ENCODE results near the gene LITAFD. TPM values are rescaled to one million over a fixed set of nuclear protein-coding genes. Genes with fewer than 3 reads are reported as not detected.

Gene LITAFD
- total RNA-seq, 4 donors from 2014 or later = not detected

DNA sequence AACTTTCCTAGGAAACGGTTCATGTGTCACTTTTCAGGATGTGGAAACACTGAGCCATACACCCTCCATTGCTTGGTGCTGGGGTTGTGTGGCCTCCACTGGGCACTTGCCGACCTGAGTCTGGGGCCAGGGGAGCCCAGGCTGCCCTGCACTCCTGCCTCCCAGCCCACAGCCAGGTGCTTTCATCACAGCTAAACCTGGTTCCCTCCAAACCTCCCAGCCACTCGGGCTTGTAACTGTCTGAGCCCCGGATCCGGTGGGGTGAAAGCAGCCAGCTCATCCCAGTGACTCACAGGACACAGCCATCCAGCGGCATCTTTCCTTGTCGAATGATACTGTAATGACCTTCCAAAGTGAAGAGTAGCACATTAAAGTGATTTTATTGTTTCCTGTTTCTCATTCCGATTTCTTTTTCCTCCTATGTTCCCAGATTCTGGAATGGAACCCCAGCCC, 33.2 kb upstream of the LITAFD start:
- DNase-seq (ENCODE audit: extremely low spot score) = no peak
- Histone ChIP-seq H3K4me1 (peaks cover 21 to 30% (median 27%) of the 10 kb centered on the region in 4 donors), H3K27me3 (no peaks in the 10 kb centered on the region), H3K9me3 (no peaks in the 10 kb centered on the region), H3K36me3 (peaks cover 9 to 60% (median 42%) of the 10 kb centered on the region in 4 donors), H3K27ac (replicated peaks in 1 of 4) (peak overlapping the region in 1 of 4 donors; percentile 64), H3K4me3 (no peak overlapping the region)
- TF ChIP-seq POLR2A (IDR thresholded peaks at IDR 0.05; ENCODE audit: low read depth) (no peak), POLR2AphosphoS5 (IDR thresholded peaks at IDR 0.05) (peak in 1 of 2 donors; percentile 5), EP300 (IDR thresholded peaks at IDR 0.05) (no peak)
- intact Hi-C loops (cut with DNase I) = no loop called here
- 78% methylated on average over 8 of the region's 8 CpGs for WGBS

DNA sequence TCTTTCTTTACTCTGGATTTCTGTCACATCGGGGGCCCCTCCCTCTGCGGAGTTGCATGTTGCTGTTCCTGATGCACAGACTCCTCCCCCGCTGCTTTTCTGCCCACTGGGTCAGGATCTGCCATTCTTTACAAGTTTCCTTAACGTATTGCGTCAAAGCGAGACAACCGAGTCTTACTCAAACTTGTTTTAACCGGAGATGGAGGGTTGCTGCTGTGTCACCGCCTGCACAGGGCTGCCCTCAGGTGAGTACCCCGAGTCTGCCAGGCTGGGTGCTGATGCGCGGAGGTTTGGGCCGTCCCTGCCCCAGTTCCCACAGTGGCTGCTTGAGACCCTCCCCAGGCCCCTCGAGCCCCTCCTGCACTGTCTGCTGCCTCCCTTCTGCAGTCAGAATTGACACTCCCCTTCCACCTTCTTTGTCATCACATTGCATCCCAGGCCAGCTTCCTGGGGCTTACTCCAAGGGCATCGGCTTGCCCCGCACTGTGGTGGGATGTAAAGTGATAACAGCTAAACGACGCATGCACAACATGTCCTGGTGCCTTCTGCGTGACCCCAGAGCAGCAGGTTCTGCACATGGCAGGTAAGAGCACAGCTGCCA, 32.6 kb upstream of the LITAFD start:
- no peaks in the 10 kb centered on the region for H3K27me3 ChIP-seq
- H3K36me3 ChIP-seq = peaks cover 9 to 65% (median 45%) of the 10 kb centered on the region in 4 donors
- intact Hi-C loops (cut with DNase I) = no loop called here
- H3K27ac ChIP-seq (replicated peaks in 1 of 4) = peak overlapping the region in 2 of 4 donors; percentile 64 to 68
- DNase-seq (ENCODE audit: extremely low spot score) = no peak
- WGBS = 82% methylated on average over 19 of the region's 19 CpGs
- no peaks in the 10 kb centered on the region for H3K9me3 ChIP-seq
- no peak for TF ChIP-seq POLR2A (IDR thresholded peaks at IDR 0.05; ENCODE audit: low read depth)
- TF ChIP-seq, protein P1, sequence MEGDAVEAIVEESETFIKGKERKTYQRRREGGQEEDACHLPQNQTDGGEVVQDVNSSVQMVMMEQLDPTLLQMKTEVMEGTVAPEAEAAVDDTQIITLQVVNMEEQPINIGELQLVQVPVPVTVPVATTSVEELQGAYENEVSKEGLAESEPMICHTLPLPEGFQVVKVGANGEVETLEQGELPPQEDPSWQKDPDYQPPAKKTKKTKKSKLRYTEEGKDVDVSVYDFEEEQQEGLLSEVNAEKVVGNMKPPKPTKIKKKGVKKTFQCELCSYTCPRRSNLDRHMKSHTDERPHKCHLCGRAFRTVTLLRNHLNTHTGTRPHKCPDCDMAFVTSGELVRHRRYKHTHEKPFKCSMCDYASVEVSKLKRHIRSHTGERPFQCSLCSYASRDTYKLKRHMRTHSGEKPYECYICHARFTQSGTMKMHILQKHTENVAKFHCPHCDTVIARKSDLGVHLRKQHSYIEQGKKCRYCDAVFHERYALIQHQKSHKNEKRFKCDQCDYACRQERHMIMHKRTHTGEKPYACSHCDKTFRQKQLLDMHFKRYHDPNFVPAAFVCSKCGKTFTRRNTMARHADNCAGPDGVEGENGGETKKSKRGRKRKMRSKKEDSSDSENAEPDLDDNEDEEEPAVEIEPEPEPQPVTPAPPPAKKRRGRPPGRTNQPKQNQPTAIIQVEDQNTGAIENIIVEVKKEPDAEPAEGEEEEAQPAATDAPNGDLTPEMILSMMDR (IDR thresholded peaks at IDR 0.05) = no peak
- no peak for TF ChIP-seq POLR2AphosphoS5 (IDR thresholded peaks at IDR 0.05)
- TF ChIP-seq EP300 (IDR thresholded peaks at IDR 0.05) = no peak
- H3K4me3 ChIP-seq = no peak overlapping the region
- H3K4me1 ChIP-seq = peaks cover 21 to 35% (median 29%) of the 10 kb centered on the region in 4 donors

DNA sequence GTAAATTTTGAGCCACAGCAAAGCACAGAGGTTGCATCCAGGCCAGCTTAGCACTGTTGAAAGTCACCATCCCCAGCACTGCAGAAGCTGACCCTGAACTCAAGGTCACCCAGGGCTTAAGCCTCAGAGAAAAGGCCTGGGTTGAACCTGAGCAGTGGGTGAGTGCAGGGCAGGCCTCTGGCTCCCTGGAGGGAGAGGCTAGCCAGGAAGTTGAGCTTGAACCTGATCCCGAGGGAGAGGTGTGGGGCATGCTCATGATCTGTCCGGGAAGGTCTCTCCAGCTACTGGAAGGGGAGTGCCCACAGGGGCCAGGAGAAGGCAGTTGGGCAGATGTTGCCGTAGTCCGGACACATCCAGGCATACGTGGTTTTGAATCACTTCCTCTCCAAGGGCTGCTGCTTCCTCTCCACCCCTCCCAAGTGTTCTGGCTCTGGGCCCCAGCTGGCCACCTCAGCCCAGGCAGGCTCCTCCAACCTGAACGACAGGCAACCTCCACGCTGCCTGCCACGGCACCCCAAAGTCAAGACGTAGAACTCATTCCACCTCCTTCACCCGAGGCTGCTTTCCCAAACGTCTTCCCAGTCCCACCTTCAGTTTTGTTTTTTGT, 31.8 kb upstream of the LITAFD start:
- peak; percentile 33 for TF ChIP-seq EP300 (IDR thresholded peaks at IDR 0.05)
- TF ChIP-seq, protein P1 (IDR thresholded peaks at IDR 0.05) = no peak
- TF ChIP-seq POLR2AphosphoS5 (IDR thresholded peaks at IDR 0.05) = peak; percentile 54 to 60
- TF ChIP-seq POLR2A (IDR thresholded peaks at IDR 0.05; ENCODE audit: low read depth) = no peak
- Histone ChIP-seq H3K4me1 (peaks cover 21 to 36% (median 29%) of the 10 kb centered on the region in 4 donors), H3K27me3 (no peaks in the 10 kb centered on the region), H3K4me3 (no peak overlapping the region), H3K9me3 (no peaks in the 10 kb centered on the region), H3K36me3 (peaks cover 9 to 74% (median 54%) of the 10 kb centered on the region in 4 donors), H3K27ac (replicated peaks in 1 of 4) (peak overlapping the region in 3 of 4 donors; percentile 38 to 68 (median 64))
- WGBS = 50% methylated on average over 11 of the region's 11 CpGs
- peak; percentile 93 for DNase-seq (ENCODE audit: extremely low spot score)
- intact Hi-C loops (cut with DNase I) = no loop called here

DNA sequence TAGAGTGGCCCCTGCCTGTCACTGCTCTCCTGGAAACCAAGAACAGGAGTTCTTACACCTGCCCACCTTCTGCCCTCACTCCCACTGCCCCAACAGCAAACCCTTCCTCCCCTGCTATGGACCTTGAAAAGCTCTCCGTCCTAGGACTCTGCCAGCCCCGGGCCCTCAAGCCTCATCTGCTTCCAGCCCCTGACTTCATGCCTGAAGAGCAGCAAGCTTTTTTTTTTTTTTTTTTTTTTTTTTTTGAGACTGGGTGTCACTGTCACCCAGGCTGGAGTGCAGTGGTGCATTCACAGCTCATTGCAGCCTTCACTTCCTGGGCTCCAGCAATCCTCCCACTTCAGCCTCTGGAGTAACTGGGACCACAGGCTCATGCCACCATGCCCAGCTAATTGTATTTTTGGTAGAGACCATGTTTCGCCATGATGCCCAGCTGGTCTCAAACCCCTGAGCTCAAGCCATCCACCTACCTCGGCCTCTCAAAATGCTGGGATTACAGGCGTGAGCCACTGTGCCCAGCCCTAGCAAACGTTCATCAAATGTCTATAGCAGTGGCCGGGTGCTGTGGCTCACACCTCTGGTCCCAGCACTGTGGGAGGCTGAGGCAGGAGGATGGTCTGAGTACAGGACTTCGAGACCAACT, 30.3 kb upstream of the LITAFD start:
- 89% methylated on average over 8 of the region's 8 CpGs for WGBS
- intact Hi-C loops (cut with DNase I) = no loop called here
- no peaks in the 10 kb centered on the region for H3K9me3 ChIP-seq
- H3K4me3 ChIP-seq = no peak overlapping the region
- peak overlapping the region in 1 of 4 donors; percentile 64 for H3K27ac ChIP-seq (replicated peaks in 1 of 4)
- peaks cover 9 to 89% (median 66%) of the 10 kb centered on the region in 4 donors for H3K36me3 ChIP-seq
- peaks cover 21 to 45% (median 29%) of the 10 kb centered on the region in 4 donors for H3K4me1 ChIP-seq
- no peaks in the 10 kb centered on the region for H3K27me3 ChIP-seq
- DNase-seq (ENCODE audit: extremely low spot score) = no peak
- TF ChIP-seq POLR2AphosphoS5 (IDR thresholded peaks at IDR 0.05) (no peak), EP300 (IDR thresholded peaks at IDR 0.05) (no peak), POLR2A (IDR thresholded peaks at IDR 0.05; ENCODE audit: low read depth) (no peak)
- TF ChIP-seq, protein P1 (IDR thresholded peaks at IDR 0.05) = no peak

DNA sequence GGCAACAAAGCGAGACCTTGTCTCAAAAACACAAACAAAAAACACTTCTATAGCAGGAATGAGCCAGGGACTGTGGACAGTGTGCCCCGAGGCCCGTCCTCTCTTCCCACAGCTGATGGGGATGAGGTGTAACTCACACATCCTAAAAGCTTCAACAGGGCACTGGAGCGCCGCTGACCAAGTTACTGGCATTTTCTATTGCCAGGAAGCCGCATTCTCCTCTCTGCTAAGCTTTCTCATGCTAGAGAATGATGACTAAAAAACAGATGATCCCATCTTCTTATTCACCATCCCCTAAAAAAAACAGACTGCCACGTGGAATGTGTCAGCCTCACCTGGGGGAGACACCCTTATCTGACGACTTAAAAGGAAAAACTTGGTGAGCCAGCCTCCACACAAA, 29.6 kb upstream of the LITAFD start:
- peaks cover 9 to 89% (median 64%) of the 10 kb centered on the region in 4 donors for H3K36me3 ChIP-seq
- H3K4me1 ChIP-seq = peaks cover 21 to 45% (median 29%) of the 10 kb centered on the region in 4 donors
- TF ChIP-seq POLR2AphosphoS5 (IDR thresholded peaks at IDR 0.05) = no peak
- no peak for TF ChIP-seq POLR2A (IDR thresholded peaks at IDR 0.05; ENCODE audit: low read depth)
- TF ChIP-seq, protein P1 (IDR thresholded peaks at IDR 0.05) = no peak
- no peak for TF ChIP-seq EP300 (IDR thresholded peaks at IDR 0.05)
- H3K9me3 ChIP-seq = no peaks in the 10 kb centered on the region
- H3K4me3 ChIP-seq = no peak overlapping the region
- DNase-seq (ENCODE audit: extremely low spot score) = no peak
- H3K27me3 ChIP-seq = no peaks in the 10 kb centered on the region
- intact Hi-C loops (cut with DNase I) = no loop called here
- WGBS = 68% methylated on average over 8 of the region's 8 CpGs
- peak overlapping the region in 1 of 4 donors; percentile 33 for H3K27ac ChIP-seq (replicated peaks in 1 of 4)

Measured in esophagus muscularis mucosa (tissue), 4 donors.